ENCODE results near the gene YWHAQ.

DNA sequence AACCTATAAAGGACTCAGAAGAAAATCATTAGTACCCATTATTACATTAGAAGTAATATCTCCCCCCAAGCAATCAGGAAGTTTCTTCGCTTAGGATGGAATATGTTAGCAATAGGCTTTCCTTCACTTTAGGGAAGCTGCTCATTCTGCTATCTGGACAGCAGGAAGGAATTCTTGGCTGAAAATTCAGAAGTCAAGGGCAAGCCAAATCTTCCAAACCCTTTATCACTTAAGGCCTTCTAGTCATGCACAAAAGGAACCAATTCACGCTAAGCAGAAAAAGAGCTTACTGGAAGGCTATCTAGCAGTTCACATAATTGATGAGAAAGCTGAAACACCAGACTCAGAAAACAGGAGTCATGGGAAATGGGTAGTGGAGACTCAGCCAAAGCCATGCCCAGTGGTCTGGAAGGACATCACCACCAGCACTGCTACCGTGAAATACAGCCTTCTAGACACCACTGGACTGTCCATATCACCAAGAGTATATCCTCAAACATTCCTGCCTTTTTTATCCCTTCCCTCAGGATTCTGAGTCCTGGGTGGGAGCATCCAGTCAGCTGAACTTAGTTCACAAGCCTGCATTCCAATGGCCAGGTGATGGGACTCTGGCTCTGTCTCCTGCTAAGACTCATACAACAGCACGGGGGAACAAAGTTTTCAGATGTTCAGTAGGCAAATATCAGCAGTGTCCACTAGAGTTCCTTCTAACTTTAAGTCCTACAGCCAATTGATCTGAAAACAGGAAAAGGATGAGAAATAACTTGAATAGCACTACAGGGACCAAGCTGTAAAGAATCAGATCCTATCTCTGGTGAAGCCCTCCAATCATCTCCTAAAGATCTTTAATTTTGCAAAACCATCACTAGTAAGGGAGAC is 60.4 kb downstream of the YWHAQ start:
- TF ChIP-seq, protein P1, sequence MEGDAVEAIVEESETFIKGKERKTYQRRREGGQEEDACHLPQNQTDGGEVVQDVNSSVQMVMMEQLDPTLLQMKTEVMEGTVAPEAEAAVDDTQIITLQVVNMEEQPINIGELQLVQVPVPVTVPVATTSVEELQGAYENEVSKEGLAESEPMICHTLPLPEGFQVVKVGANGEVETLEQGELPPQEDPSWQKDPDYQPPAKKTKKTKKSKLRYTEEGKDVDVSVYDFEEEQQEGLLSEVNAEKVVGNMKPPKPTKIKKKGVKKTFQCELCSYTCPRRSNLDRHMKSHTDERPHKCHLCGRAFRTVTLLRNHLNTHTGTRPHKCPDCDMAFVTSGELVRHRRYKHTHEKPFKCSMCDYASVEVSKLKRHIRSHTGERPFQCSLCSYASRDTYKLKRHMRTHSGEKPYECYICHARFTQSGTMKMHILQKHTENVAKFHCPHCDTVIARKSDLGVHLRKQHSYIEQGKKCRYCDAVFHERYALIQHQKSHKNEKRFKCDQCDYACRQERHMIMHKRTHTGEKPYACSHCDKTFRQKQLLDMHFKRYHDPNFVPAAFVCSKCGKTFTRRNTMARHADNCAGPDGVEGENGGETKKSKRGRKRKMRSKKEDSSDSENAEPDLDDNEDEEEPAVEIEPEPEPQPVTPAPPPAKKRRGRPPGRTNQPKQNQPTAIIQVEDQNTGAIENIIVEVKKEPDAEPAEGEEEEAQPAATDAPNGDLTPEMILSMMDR (IDR thresholded peaks at IDR 0.05 in 2 of 3, conservative IDR thresholded peaks at IDR 0.05 in 1 of 3; ENCODE audit: insufficient read depth in 2 of 3, low read depth in 1 of 3, low read length in 3 of 3), result peak in 1 of 3 experiments; percentile 26; a peak in 2 of 6 replicates
- no peak for TF ChIP-seq FOXM1 (IDR thresholded peaks at IDR 0.05; ENCODE audit: low read depth)
- TF ChIP-seq FOXM1 (CRISPR knock-in tag; IDR thresholded peaks at IDR 0.05; ENCODE audit: low read depth), result no peak
- no peak for TF ChIP-seq RFX5 (IDR thresholded peaks at IDR 0.05; ENCODE audit: low read depth, low read length)
- no peak for TF ChIP-seq MAZ (CRISPR knock-in tag; conservative IDR thresholded peaks at IDR 0.05 in 1 of 2, IDR thresholded peaks at IDR 0.05 in 1 of 2)

Measured in K562 (cell line).